ENCODE results near the gene PHACTR2. TPM values are rescaled to one million over a fixed set of nuclear protein-coding genes. Genes with fewer than 3 reads are reported as not detected.

The PHACTR2 gene
- total and polyA plus RNA-seq, 10 of the 15 experiments (the other 5 are each of a cell fraction or from before 2014, with no cell fraction given): 1.4 to 19.1 (median 5.3) TPM

DNA sequence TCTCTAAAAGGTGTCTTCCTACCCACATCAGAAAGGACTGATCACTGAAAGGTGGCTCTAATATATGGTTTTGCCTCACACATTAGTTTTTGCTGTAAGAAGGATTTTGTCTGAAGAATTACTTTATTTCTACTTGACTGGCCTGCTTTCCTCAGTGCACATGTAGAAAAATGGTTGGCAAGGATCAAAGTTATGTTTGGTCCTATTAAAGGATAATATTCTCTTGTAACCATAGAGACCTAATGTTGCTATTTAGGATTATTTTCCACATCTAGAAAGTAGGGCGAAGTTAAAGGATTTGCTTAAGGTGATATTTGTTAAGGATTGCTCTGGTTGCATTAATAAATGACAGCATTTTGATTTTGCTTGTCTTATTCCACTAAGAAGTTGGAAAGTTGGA, 40.7 kb downstream of the PHACTR2 start:
- intact Hi-C loops (cut with micrococcal nuclease; ENCODE audit: unreplicated experiment): no loop called here
- BruUV-seq (replicated peaks): no TSS peak
- no peaks in the 10 kb centered on the region for H4K20me1 ChIP-seq (ENCODE audit: control insufficient read depth, insufficient read depth)
- in situ Hi-C loops (cut with MboI): no loop called here
- no peaks in the 10 kb centered on the region; the same call in 2 of the 3 replicates for H3K9me3 ChIP-seq (replicated peaks; ENCODE audit: control insufficient read depth, insufficient read depth, low read length)
- H3K36me3 ChIP-seq (ENCODE audit: control insufficient read depth in 2 of 2, insufficient read depth in 2 of 2, low read length in 1 of 2): no peaks in the 10 kb centered on the region
- DNase-seq (ENCODE audit: low read depth, low spot score) (no peak), ATAC-seq (no peak), FAIRE-seq (no peak)
- H3K27me3 ChIP-seq (replicated peaks in 1 of 2; ENCODE audit: control insufficient read depth in 2 of 2, insufficient read depth in 2 of 2, low read length in 1 of 2): no peaks in the 10 kb centered on the region
- no peak overlapping the region for H3K9ac ChIP-seq (ENCODE audit: control insufficient read depth, insufficient read depth, low read length)
- no peak overlapping the region for H3K27ac ChIP-seq (ENCODE audit: control insufficient read depth, insufficient read depth)
- TF ChIP-seq CBX5 (IDR thresholded peaks at IDR 0.05; ENCODE audit: low read depth) (no peak), KDM1A (IDR thresholded peaks at IDR 0.05; ENCODE audit: borderline replicate concordance) (no peak), ZZZ3 (IDR thresholded peaks at IDR 0.05; ENCODE audit: control insufficient read depth, insufficient read length, low read depth) (no peak), SIN3A (IDR thresholded peaks at IDR 0.05; ENCODE audit: low read depth, low read length) (no peak), MEF2A (IDR thresholded peaks at IDR 0.05; ENCODE audit: insufficient read depth, low read depth, low read length) (no peak), RCOR1 (conservative IDR thresholded peaks at IDR 0.05; ENCODE audit: low read depth, low read length) (no peak), RB1 (IDR thresholded peaks at IDR 0.05; ENCODE audit: borderline replicate concordance) (no peak), BCL11A (IDR thresholded peaks at IDR 0.05; ENCODE audit: low read depth, low read length) (no peak), PAX8 (IDR thresholded peaks at IDR 0.05) (no peak), SPI1 (IDR thresholded peaks at IDR 0.05; ENCODE audit: borderline replicate concordance, insufficient read depth, low read depth, low read length) (no peak), DPF2 (IDR thresholded peaks at IDR 0.05) (no peak), IKZF2 (IDR thresholded peaks at IDR 0.05) (no peak), POU2F2 (IDR thresholded peaks at IDR 0.05; ENCODE audit: borderline replicate concordance, low read depth, low read length) (no peak), ZNF384 (IDR thresholded peaks at IDR 0.05; ENCODE audit: borderline replicate concordance, low read depth, low read length) (no peak)
- TF ChIP-seq, protein P1, sequence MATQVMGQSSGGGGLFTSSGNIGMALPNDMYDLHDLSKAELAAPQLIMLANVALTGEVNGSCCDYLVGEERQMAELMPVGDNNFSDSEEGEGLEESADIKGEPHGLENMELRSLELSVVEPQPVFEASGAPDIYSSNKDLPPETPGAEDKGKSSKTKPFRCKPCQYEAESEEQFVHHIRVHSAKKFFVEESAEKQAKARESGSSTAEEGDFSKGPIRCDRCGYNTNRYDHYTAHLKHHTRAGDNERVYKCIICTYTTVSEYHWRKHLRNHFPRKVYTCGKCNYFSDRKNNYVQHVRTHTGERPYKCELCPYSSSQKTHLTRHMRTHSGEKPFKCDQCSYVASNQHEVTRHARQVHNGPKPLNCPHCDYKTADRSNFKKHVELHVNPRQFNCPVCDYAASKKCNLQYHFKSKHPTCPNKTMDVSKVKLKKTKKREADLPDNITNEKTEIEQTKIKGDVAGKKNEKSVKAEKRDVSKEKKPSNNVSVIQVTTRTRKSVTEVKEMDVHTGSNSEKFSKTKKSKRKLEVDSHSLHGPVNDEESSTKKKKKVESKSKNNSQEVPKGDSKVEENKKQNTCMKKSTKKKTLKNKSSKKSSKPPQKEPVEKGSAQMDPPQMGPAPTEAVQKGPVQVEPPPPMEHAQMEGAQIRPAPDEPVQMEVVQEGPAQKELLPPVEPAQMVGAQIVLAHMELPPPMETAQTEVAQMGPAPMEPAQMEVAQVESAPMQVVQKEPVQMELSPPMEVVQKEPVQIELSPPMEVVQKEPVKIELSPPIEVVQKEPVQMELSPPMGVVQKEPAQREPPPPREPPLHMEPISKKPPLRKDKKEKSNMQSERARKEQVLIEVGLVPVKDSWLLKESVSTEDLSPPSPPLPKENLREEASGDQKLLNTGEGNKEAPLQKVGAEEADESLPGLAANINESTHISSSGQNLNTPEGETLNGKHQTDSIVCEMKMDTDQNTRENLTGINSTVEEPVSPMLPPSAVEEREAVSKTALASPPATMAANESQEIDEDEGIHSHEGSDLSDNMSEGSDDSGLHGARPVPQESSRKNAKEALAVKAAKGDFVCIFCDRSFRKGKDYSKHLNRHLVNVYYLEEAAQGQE (IDR thresholded peaks at IDR 0.05; ENCODE audit: low read depth, low read length): no peak
- TF ChIP-seq, protein P2, sequence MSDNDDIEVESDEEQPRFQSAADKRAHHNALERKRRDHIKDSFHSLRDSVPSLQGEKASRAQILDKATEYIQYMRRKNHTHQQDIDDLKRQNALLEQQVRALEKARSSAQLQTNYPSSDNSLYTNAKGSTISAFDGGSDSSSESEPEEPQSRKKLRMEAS (IDR thresholded peaks at IDR 0.05; ENCODE audit: low read depth, low read length): no peak
- H3K79me2 ChIP-seq (ENCODE audit: control insufficient read depth, insufficient read depth, low read length): no peaks in the 10 kb centered on the region
- ChIA-PET RAD21 (ENCODE audit: unreplicated experiment) (no interaction called here), POLR2A (no interaction called here), SMC1A (ENCODE audit: uncharacterized antibody, unreplicated experiment) (no interaction called here), CTCF (no interaction called here)
- no peak overlapping the region for H2AFZ ChIP-seq (ENCODE audit: control insufficient read depth, low read depth, low read length)
- 75% methylated on average over 1 of the region's 1 CpG for WGBS (ENCODE audit: insufficient coverage, insufficient replicate concordance, low lambda C conversion rate, missing lambda C conversion rate)
- H3K4me2 ChIP-seq (ENCODE audit: control insufficient read depth, insufficient read depth): no peak overlapping the region
- H3K4me3 ChIP-seq: no peak overlapping the region
- no peaks in the 10 kb centered on the region for H3K4me1 ChIP-seq (ENCODE audit: control insufficient read depth, insufficient read depth, low read length)
